IPS-18a (cell line): ENCODE results near the gene RASA4B.

Experiments used
- H3K27ac ChIP-seq: one replicate; pipeline ENCODE4 v1.5.1; 2013; ENCODE audit warnings: low read length
- H3K27me3 ChIP-seq: one replicate; pipeline ENCODE4 v1.6.1; 2013; ENCODE audit warnings: mild to moderate bottlenecking, low read length; ENCODE audit not compliant: control insufficient read depth, insufficient read depth
- H3K36me3 ChIP-seq: one replicate; pipeline ENCODE4 v1.6.1; 2013; ENCODE audit warnings: low read depth, low read length; ENCODE audit not compliant: control insufficient read depth
- H3K4me1 ChIP-seq: one replicate; pipeline ENCODE4 v1.6.1; 2013; ENCODE audit warnings: low read depth, low read length; ENCODE audit not compliant: control insufficient read depth
- H3K4me3 ChIP-seq: one replicate; pipeline ENCODE4 v1.5.1; 2013; ENCODE audit warnings: low read length
- H3K9ac ChIP-seq: one replicate; pipeline ENCODE4 v1.6.1; 2013; ENCODE audit warnings: mild to moderate bottlenecking, low read length, moderate library complexity
- H3K9me3 ChIP-seq: one replicate; pipeline ENCODE4 v1.6.1; 2013; ENCODE audit warnings: low read depth, low read length; ENCODE audit not compliant: control insufficient read depth

Gene RASA4B

DNA sequence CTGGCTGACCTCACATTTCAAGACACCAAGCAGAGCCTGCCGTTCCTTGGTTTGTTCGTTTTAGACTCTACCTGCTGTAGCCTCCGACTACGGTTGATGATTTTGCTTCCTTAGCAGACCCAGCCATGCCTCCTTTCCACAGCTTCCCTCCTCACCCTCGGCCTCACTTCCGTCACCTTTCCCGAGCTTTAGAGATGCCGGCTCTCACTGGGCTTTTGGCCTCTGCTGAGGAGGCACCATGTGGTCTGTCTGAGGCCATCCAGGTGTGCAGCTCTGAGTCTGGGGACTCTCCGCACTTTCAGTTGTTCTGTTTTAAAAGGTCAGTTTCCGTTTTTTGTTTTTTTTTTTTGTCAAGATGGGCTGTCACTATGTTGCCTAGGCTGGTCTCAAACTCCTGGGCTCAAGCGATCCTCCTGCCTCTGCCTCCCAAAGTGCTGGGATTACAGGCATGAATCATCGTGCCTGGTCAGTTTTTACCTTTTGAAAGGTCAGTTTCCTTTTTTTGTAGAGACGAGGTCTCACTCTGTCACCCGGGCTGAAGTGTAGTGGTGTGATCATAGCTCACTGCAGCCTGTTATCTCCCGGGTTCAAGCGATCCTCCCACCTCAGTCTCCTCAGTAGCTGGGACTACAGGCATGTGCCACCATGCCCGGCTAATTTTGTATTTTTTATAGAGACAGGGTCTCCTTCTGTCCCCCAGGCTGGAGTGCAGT is 72.5 kb downstream of the RASA4B start:
- Histone ChIP-seq H3K36me3 (peaks cover 9% of the 10 kb centered on the region), H3K9me3 (no peaks in the 10 kb centered on the region), H3K4me3 (no peak overlapping the region), H3K4me1 (peaks cover 6% of the 10 kb centered on the region), H3K27ac (no peak overlapping the region), H3K9ac (no peak overlapping the region), H3K27me3 (no peaks in the 10 kb centered on the region)

DNA sequence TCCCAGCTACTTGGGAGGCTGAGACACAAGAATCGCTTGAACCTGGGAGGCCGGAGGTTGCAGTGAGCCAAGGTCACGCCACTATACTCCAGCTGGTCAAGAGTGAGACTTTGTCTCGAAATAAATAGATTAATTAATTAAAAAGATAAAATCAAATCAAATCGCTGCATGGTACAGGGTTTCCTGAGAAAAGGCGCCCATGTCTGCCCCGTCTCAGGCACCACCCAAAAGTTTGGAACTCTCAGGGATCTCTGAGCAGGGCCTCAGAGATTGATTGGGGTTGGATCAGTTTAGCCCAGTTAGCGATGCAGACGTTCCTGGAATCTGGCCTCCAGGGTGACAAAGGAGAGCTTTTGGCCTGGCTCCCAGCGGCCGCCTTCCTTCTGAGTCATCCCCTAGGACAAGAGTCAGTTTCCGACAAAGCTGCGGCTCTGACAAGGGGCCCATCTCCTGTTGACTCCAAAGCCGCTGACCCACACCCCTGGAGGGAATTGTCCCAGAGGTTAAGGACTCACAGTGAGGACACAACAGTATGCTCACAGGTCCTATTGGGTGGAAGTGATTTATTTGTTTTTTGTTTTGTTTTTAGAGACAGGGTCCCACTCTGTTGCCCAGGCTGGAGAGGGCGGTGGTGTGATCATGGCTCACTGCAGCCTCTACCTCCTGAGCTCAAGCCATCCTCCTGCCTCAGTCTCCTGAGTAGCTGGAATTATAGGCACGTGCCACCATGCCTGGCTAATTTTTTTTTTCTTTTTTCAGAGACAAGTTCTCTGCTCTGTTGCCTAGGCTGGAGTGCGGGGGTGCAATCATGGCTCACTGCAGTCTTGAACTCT is 77.4 kb downstream of the RASA4B start:
- H3K27me3 ChIP-seq = no peaks in the 10 kb centered on the region
- H3K27ac ChIP-seq = no peak overlapping the region
- H3K9me3 ChIP-seq = no peaks in the 10 kb centered on the region
- H3K9ac ChIP-seq = no peak overlapping the region
- peaks cover 6% of the 10 kb centered on the region for H3K4me1 ChIP-seq
- no peak overlapping the region for H3K4me3 ChIP-seq
- H3K36me3 ChIP-seq = peaks cover 6% of the 10 kb centered on the region

DNA sequence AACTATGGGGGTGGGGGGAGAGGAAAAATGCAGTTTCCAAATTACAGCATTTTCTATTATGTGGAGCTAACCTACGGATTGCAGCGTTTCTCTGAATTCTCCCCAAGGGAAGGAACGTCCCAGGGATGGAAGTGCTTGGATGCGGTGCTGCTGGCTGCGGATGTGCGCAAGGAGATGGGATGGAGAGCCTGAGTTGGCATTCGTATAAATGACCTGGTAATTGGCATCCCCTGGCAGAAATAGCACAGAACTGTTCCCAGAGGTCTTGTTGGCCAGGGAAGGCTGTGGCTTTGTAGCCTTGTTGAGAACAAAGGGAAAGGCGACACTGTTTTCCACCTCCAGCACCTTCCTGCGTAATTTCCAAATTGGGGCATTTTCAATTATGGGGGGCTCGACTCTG is 81.5 kb downstream of the RASA4B start:
- Histone ChIP-seq H3K9ac (no peak overlapping the region), H3K36me3 (peaks cover 6% of the 10 kb centered on the region), H3K27ac (no peak overlapping the region)

DNA sequence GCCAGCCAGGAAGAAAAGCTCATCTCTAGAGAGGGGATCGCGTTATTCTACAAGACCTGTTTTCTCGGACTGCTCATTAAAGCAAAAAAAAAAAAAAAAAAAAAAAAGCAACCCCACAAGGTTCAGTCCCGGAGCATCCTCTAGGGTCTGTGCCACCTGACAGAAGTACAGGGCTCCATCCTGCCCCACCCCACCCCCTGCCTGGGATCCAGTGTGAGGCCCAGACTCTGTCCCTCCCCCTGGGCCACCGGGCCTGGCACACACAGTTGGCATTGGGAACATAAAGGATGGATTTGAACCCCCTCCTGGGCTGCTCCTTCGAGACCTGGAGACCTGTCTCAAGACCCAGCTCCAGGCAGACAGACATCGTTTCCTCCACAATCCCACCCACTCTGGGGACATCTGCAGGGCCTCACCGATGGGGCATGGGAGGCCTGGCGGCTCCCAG is 83.5 kb downstream of the RASA4B start:
- peak overlapping the region; percentile 21 for H3K9ac ChIP-seq
- no peak overlapping the region for H3K27ac ChIP-seq
- H3K36me3 ChIP-seq = peaks cover 4% of the 10 kb centered on the region
- peak overlapping the region; percentile 60 for H3K4me3 ChIP-seq
- no peaks in the 10 kb centered on the region for H3K9me3 ChIP-seq
- H3K4me1 ChIP-seq = peaks cover 4% of the 10 kb centered on the region
- no peaks in the 10 kb centered on the region for H3K27me3 ChIP-seq

More for the DNA sequence above, 81.5 kb downstream of the RASA4B start:
- Histone ChIP-seq H3K4me1 (peaks cover 4% of the 10 kb centered on the region), H3K9me3 (no peaks in the 10 kb centered on the region), H3K4me3 (no peak overlapping the region), H3K27me3 (no peaks in the 10 kb centered on the region)

DNA sequence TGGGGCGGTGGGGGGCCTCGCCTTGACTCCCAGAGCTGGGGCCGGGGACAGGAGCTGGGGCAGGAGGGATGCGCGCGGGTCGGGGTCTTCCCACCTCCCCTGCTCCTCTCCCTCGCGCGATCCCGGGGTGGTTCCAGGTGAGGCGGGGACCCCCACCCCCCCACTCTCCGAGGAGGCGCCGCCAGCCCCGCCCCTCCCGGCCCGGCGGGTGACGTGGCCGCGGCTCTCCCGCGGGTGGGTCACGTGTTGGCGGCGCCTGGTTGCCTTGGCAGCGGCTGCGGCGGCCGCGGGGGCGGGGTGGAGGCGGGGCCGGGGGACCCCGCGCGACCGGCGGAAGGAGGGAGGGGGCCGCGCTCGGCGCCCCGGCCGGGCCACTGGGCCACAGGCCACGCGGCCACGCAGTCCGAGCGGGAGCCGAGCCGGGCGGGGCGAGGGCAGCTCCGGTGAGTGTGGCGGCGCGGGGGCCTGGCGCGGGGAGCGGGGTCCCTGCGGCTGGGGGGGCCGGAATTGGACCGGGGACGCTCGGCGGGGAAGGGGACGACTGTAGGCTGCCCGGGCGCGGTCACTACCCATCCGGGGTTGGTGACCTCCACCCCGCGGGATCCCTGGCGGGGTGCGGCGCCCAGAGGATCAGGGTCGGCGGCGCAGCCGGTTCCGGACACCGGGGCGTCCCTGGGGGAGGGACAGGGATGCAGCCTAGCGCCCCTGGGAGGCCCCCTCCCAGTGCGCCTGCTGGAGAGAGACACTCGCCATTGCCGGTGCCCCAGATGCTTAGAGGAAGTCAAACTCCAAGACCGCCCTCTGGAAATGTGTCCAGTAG is 84.1 kb downstream of the RASA4B start, which contains the start of gene ORAI2:
TSS of gene ORAI2 (plus strand) at position 357 of the 820 bp plus-strand sequence. CDS start 5,382 bp downstream, outside the sequence.
- H3K27me3 ChIP-seq = no peaks in the 10 kb centered on the region
- H3K4me3 ChIP-seq = peak within 1 kb of the TSS; percentile 60
- H3K4me1 ChIP-seq = peaks cover 4% of the 10 kb centered on the region
- H3K9ac ChIP-seq = peak within 1 kb of the TSS; percentile 44
- no peaks in the 10 kb centered on the region for H3K36me3 ChIP-seq
- H3K27ac ChIP-seq = no peak within 1 kb of the TSS
- no peaks in the 10 kb centered on the region for H3K9me3 ChIP-seq
